GM12874 (cell line): ENCODE data around the gene MMP15.
A peak's percentile ranks its signal among the peaks of the same experiment; 100 is the strongest.

Source experiments
- CTCF ChIP-seq: IDR thresholded peaks from 2 replicates; pipeline ENCODE4 v1.5.1; 2011; ENCODE audit warnings: low read depth, mild to moderate bottlenecking, control low read depth, low read length, moderate library complexity; ENCODE audit not compliant: insufficient read depth

MMP15 gene

GRCh38 chr16:58012481-58012880, 13.1 kb upstream of the MMP15 start:
- no peak for TF ChIP-seq CTCF

- no peak for TF ChIP-seq CTCF
Measured at GRCh38 chr16:58013201-58013956, 12.2 kb upstream of the MMP15 start.

- no peak for TF ChIP-seq CTCF
Measured at GRCh38 chr16:58016840-58017446, 8.6 kb upstream of the MMP15 start.

GRCh38 chr16:58018803-58019202, 6.8 kb upstream of the MMP15 start:
- TF ChIP-seq CTCF: no peak

GRCh38 chr16:58019866-58020538, 5.6 kb upstream of the MMP15 start:
- TF ChIP-seq CTCF: no peak

GRCh38 chr16:58020628-58021521, 4.7 kb upstream of the MMP15 start:
- TF ChIP-seq CTCF: peak; percentile 75
